OCI-LY7 (cell line): Measurements from ENCODE around the gene CHM.
"Not testable (repeated sequence)": the region's sequence is repeated elsewhere in the genome, so short reads cannot be mapped to it uniquely, and the experiment has no call there.

ENCODE experiments used
- CTCF ChIP-seq: fragments of 200-600 bp; sonication (generic); conservative IDR thresholded peaks from 2 replicates; pipeline ENCODE4 v1.5.1; 2014; ENCODE audit warnings: mild to moderate bottlenecking, antibody characterized with exemption, low read length, moderate library complexity, mixed read lengths
- EZH2phosphoT487 ChIP-seq: fragments of 200-600 bp; sonication (generic); IDR thresholded peaks from 2 replicates; pipeline ENCODE4 v1.6.1; 2018; ENCODE audit warnings: low read depth, borderline replicate concordance, mild to moderate bottlenecking, mixed run types, antibody characterized with exemption, low read length, moderate library complexity, mixed read lengths

GRCh38 chrX:86014959-86015358, 32.4 kb downstream of the CHM start:
- not testable (repeated sequence) for TF ChIP-seq CTCF, EZH2phosphoT487
